HCT116 (cell line): ENCODE data around the gene TRIM9. TPM values are rescaled to one million over a fixed set of nuclear protein-coding genes. Genes with fewer than 3 reads are reported as not detected.

Experiments
- ATAC-seq: fragments of 200-7000 bp; cut with Tn5 transposase; 2 replicates; pipeline ENCODE4 v1.9.1; 2020; ENCODE audit warnings: mild to moderate bottlenecking, moderate library complexity
- BruUV-seq: library from RNA; stranded (reverse); fragments of 400-500 nt; replicated peaks from 2 replicates; lab custom pipeline; 2021; lab: Mats Ljungman, UMichigan
- CTCF ChIA-PET: fragments of 300-600 bp; sonication (Branson Sonifier 250); formaldehyde crosslinking; loops from one replicate; lab custom pipeline; 2021; ENCODE audit warnings: antibody characterized with exemption; lab: Charles Lee
- POLR2A ChIA-PET: fragments of 300-600, 350-600 bp; sonication (Branson Sonifier 250); formaldehyde crosslinking; loops from one replicate; lab custom pipeline; 2021; ENCODE audit warnings: antibody characterized with exemption; lab: Charles Lee
- RAD21 ChIA-PET, 2 experiments: fragments of 300-600 bp; sonication (Branson Sonifier 250); formaldehyde crosslinking; loops; one replicate each; lab custom pipeline; 2023; ENCODE audit warnings: low total read pairs in 2 of 2; ENCODE audit not compliant: uncharacterized antibody in 2 of 2, unreplicated experiment in 2 of 2, low non-redundant PET in 1 of 2; lab: Charles Lee
- DNase-seq: peaks from one replicate; pipeline ENCODE4 v3.0.0-alpha.2; 2010; ENCODE audit warnings: low read depth, low spot score
- H2AFZ ChIP-seq: fragments of 200-600 bp; shearing (Covaris generic), sonication (generic); 2 replicates; pipeline ENCODE4 v1.6.1; 2017; ENCODE audit warnings: low read depth, mixed run types, mixed read lengths, antibody characterized with exemption, low read length; ENCODE audit not compliant: poor library complexity, severe bottlenecking
- H3K27ac ChIP-seq: 2 replicates; pipeline ENCODE4 v1.5.1; 2012; ENCODE audit warnings: low read depth, low read length
- H3K27me3 ChIP-seq: fragments of 200-600 bp; sonication (generic); 2 replicates; pipeline ENCODE4 v1.6.1; 2016; ENCODE audit warnings: mixed run types, low read length, mixed read lengths; ENCODE audit not compliant: insufficient read depth
- H3K36me3 ChIP-seq, 2 experiments: fragments of 200-500 bp in 1 of 2; fragments of 200-600 bp in 1 of 2; sonication (Bioruptor generic) in 1 of 2; sonication (generic) in 1 of 2; 2 replicates each; pipeline versions ENCODE4 v1.5.1 to v1.6.1; 2014 to 2016; ENCODE audit warnings: low read length in 2 of 2, inconsistent platforms in 1 of 2, mixed read lengths in 1 of 2, mixed run types in 1 of 2; ENCODE audit not compliant: insufficient read depth in 2 of 2, control insufficient read depth in 1 of 2
- H3K4me1 ChIP-seq, 2 experiments: fragments of 200-600 bp in 1 of 2; sonication (generic) in 1 of 2; 2 replicates each; pipeline versions ENCODE4 v1.5.1 to v1.6.1; 2012 to 2017; ENCODE audit warnings: low read length in 2 of 2, inconsistent platforms in 1 of 2, mild to moderate bottlenecking in 1 of 2, mixed read lengths in 1 of 2, mixed run types in 1 of 2, moderate library complexity in 1 of 2; ENCODE audit not compliant: insufficient read depth in 2 of 2, control insufficient read depth in 1 of 2
- H3K4me2 ChIP-seq: fragments of 200-600 bp; sonication (generic); 2 replicates; pipeline ENCODE4 v1.6.1; 2017; ENCODE audit warnings: mixed run types, low read length, mixed read lengths
- H3K4me3 ChIP-seq, 2 experiments: fragments of 200-600 bp in 1 of 2; sonication (generic) in 1 of 2; replicated peaks in 1 of 2; 2 replicates each; pipeline ENCODE4 v1.5.1; 2011 to 2016; ENCODE audit warnings: low read length in 2 of 2, control low read depth in 1 of 2, low read depth in 1 of 2, mild to moderate bottlenecking in 1 of 2, mixed read lengths in 1 of 2, mixed run types in 1 of 2
- H3K79me2 ChIP-seq: fragments of 200-600 bp; sonication (generic); 2 replicates; pipeline ENCODE4 v1.6.1; 2017; ENCODE audit warnings: mild to moderate bottlenecking, mixed run types, low read length, moderate library complexity, mixed read lengths; ENCODE audit not compliant: insufficient read depth
- H3K9ac ChIP-seq: fragments of 200-600 bp; sonication (generic); 2 replicates; pipeline ENCODE4 v1.6.1; 2016; ENCODE audit warnings: low read length, mixed read lengths
- H3K9me2 ChIP-seq: fragments of 200-600 bp; sonication (generic), shearing (Covaris generic); 2 replicates; pipeline ENCODE4 v1.6.1; 2017; ENCODE audit warnings: mixed run types, mild to moderate bottlenecking, moderate library complexity; ENCODE audit not compliant: insufficient read depth
- H3K9me3 ChIP-seq, 2 experiments: fragments of 200-500 bp in 1 of 2; fragments of 200-600 bp in 1 of 2; sonication (Bioruptor generic) in 1 of 2; sonication (generic) in 1 of 2; 2 replicates each; pipeline ENCODE4 v1.6.1; 2014 to 2017; ENCODE audit warnings: low read length in 2 of 2, mixed read lengths in 2 of 2, inconsistent platforms in 1 of 2, low read depth in 1 of 2, mild to moderate bottlenecking in 1 of 2, mixed run types in 1 of 2, moderate library complexity in 1 of 2; ENCODE audit not compliant: control insufficient read depth in 1 of 2, insufficient read depth in 1 of 2
- H4K20me1 ChIP-seq: fragments of 200-600 bp; sonication (generic), shearing (Covaris generic); 2 replicates; pipeline ENCODE4 v1.6.1; 2017; ENCODE audit warnings: mixed run types, mild to moderate bottlenecking, moderate library complexity; ENCODE audit not compliant: insufficient read depth
- ATF3 ChIP-seq: IDR thresholded peaks from 2 replicates; pipeline ENCODE4 v1.6.1; 2012
- CBX3 ChIP-seq: IDR thresholded peaks from 2 replicates; pipeline ENCODE4 v1.6.1; 2012; ENCODE audit warnings: low read depth
- CEBPB ChIP-seq: IDR thresholded peaks from 2 replicates; pipeline ENCODE4 v1.6.1; 2012; ENCODE audit warnings: low read depth
- EGR1 ChIP-seq: IDR thresholded peaks from 2 replicates; pipeline ENCODE4 v1.6.1; 2012; ENCODE audit warnings: low read depth
- ELF1 ChIP-seq: IDR thresholded peaks from 2 replicates; pipeline ENCODE4 v1.6.1; 2012; ENCODE audit warnings: low read depth, borderline replicate concordance
- FOSL1 ChIP-seq: IDR thresholded peaks from 2 replicates; pipeline ENCODE4 v1.6.1; 2012; ENCODE audit warnings: low read depth
- JUND ChIP-seq: IDR thresholded peaks from 2 replicates; pipeline ENCODE4 v1.6.1; 2012
- MAX ChIP-seq: IDR thresholded peaks from 2 replicates; pipeline ENCODE4 v1.6.1; 2012
- POLR2AphosphoS5 ChIP-seq: IDR thresholded peaks from 2 replicates; pipeline ENCODE4 v1.6.1; 2011; ENCODE audit warnings: mild to moderate bottlenecking, low read depth, low read length, moderate library complexity
- REST ChIP-seq: IDR thresholded peaks from 2 replicates; pipeline ENCODE4 v1.6.1; 2012; ENCODE audit warnings: low read depth
- SIN3A ChIP-seq: IDR thresholded peaks from 2 replicates; pipeline ENCODE4 v1.6.1; 2012; ENCODE audit warnings: low read depth
- SP1 ChIP-seq: IDR thresholded peaks from 2 replicates; pipeline ENCODE4 v1.6.1; 2012; ENCODE audit warnings: low read depth
- SRF ChIP-seq: IDR thresholded peaks from 2 replicates; pipeline ENCODE4 v1.6.1; 2012; ENCODE audit warnings: low read depth
- YY1 ChIP-seq: IDR thresholded peaks from 2 replicates; pipeline ENCODE4 v1.6.1; 2011; ENCODE audit warnings: low read length, low read depth, moderate library complexity, mild to moderate bottlenecking; ENCODE audit not compliant: insufficient replicate concordance; ENCODE audit errors: extremely low read depth
- ZFX ChIP-seq: fragments of 450-650 bp; IDR thresholded peaks from 2 replicates; pipeline ENCODE4 v1.6.1; 2017
- ZNF274 ChIP-seq: fragments of 200-500 bp; sonication (Bioruptor generic); IDR thresholded peaks from 2 replicates; pipeline ENCODE4 v1.6.1; 2014; ENCODE audit warnings: mild to moderate bottlenecking, low read depth, low read length, inconsistent platforms
- intact Hi-C: fragments of 100-400 bp; cut with micrococcal nuclease; formaldehyde crosslinking; loops from 2 replicates; pipeline ENCODE4 v1.10.0; 2022
- total RNA-seq: library from RNA; stranded (reverse); gene quantifications from one replicate; pipeline ENCODE4 v1.2.1, GENCODE V29; 2021; ENCODE audit not compliant: unreplicated experiment
- TF ChIP-seq, protein P1 (sequence below): IDR thresholded peaks from 2 replicates; pipeline ENCODE4 v1.6.1; 2011; ENCODE audit warnings: mild to moderate bottlenecking, low read length, moderate library complexity; ENCODE audit not compliant: insufficient replicate concordance; ENCODE audit errors: extremely low read depth

TRIM9 gene
- total RNA-seq, 1 experiment from 2014 or later: 4.6 TPM

- CTCF ChIA-PET: no interaction called here
- Histone ChIP-seq H3K36me3 (no peaks in the 10 kb centered on the region), H3K9me2 (no peaks in the 10 kb centered on the region), H3K4me3 (no peak overlapping the region), H3K27me3 (no peaks in the 10 kb centered on the region), H3K4me1 (peaks cover 0 to 10% of the 10 kb centered on the region in 2 experiments; a peak in 1 of 4 replicates), H3K79me2 (no peaks in the 10 kb centered on the region), H3K9me3 (no peaks in the 10 kb centered on the region), H2AFZ (no peak overlapping the region), H3K4me2 (no peak overlapping the region), H3K9ac (no peak overlapping the region), H3K27ac (no peak overlapping the region), H4K20me1 (no peaks in the 10 kb centered on the region)
- BruUV-seq: no TSS peak
- TF ChIP-seq JUND: no peak
- TF ChIP-seq FOSL1: no peak
- TF ChIP-seq CEBPB: no peak
- TF ChIP-seq, protein P1, sequence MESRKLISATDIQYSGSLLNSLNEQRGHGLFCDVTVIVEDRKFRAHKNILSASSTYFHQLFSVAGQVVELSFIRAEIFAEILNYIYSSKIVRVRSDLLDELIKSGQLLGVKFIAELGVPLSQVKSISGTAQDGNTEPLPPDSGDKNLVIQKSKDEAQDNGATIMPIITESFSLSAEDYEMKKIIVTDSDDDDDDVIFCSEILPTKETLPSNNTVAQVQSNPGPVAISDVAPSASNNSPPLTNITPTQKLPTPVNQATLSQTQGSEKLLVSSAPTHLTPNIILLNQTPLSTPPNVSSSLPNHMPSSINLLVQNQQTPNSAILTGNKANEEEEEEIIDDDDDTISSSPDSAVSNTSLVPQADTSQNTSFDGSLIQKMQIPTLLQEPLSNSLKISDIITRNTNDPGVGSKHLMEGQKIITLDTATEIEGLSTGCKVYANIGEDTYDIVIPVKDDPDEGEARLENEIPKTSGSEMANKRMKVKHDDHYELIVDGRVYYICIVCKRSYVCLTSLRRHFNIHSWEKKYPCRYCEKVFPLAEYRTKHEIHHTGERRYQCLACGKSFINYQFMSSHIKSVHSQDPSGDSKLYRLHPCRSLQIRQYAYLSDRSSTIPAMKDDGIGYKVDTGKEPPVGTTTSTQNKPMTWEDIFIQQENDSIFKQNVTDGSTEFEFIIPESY: no peak
- no peak for TF ChIP-seq POLR2AphosphoS5
- no peak for TF ChIP-seq SRF
- TF ChIP-seq MAX: no peak
- no peak for TF ChIP-seq ZFX
- TF ChIP-seq REST: no peak
- TF ChIP-seq ATF3: no peak
- TF ChIP-seq YY1: no peak
- TF ChIP-seq ELF1: no peak
- TF ChIP-seq EGR1: no peak
- no peak for TF ChIP-seq SIN3A
- TF ChIP-seq SP1: no peak
- TF ChIP-seq CBX3: no peak
- TF ChIP-seq ZNF274: no peak
- POLR2A ChIA-PET: no interaction called here
- ATAC-seq (no peak), DNase-seq (no peak)
- RAD21 ChIA-PET: no interaction called here
- intact Hi-C loops: no loop called here
Observed at GRCh38 chr14:51002406-51002999, 92.4 kb downstream of the TRIM9 start.
